ENCODE measurements around the gene MAP4. TPM values are rescaled to one million over a fixed set of nuclear protein-coding genes. Genes with fewer than 3 reads are reported as not detected.
"Not testable (repeated sequence)": the region's sequence is repeated elsewhere in the genome, so short reads cannot be mapped to it uniquely, and the experiment has no call there.

MAP4 gene
- total and polyA plus RNA-seq, 2 donors (not counting 1 experiment from before 2014, with no cell fraction given), result 152 to 243 TPM

GRCh38 chr3:47888986-47889757 lies 127.0 kb downstream of the MAP4 start:
- no peak for DNase-seq (ENCODE audit: low read depth in 2 of 2)
- H3K36me3 ChIP-seq (ENCODE audit: control insufficient read depth, insufficient read depth, low read length), result no peaks in the 10 kb centered on the region
- H3K79me2 ChIP-seq (ENCODE audit: control insufficient read depth, insufficient read depth, low read length), result no peaks in the 10 kb centered on the region
- H3K27ac ChIP-seq (ENCODE audit: insufficient read depth, low read length), result no peak overlapping the region
- H3K27me3 ChIP-seq (ENCODE audit: control insufficient read depth, insufficient read depth, low read length), result no peaks in the 10 kb centered on the region
- no peak overlapping the region for H3K9ac ChIP-seq (ENCODE audit: insufficient read depth, low read length)
- TF ChIP-seq EZH2 (IDR thresholded peaks at IDR 0.05; ENCODE audit: low read length, missing control alignments), result no peak
- H4K20me1 ChIP-seq (ENCODE audit: control insufficient read depth, extremely low read depth, insufficient read depth, low read length), result no peaks in the 10 kb centered on the region
- H3K4me1 ChIP-seq (ENCODE audit: control insufficient read depth, extremely low read depth, insufficient read depth, low read length), result no peaks in the 10 kb centered on the region
- no peak overlapping the region for H2AFZ ChIP-seq (ENCODE audit: low read length)
- H3K4me3 ChIP-seq (replicated peaks in 1 of 4; ENCODE audit: control extremely low read depth in 1 of 4, insufficient read depth in 1 of 4, low read depth in 3 of 4, low read length in 4 of 4), result no peak overlapping the region
- no peak overlapping the region for H3K4me2 ChIP-seq (ENCODE audit: extremely low read depth, insufficient read depth, low read length)
- no peaks in the 10 kb centered on the region for H3K9me3 ChIP-seq (ENCODE audit: control insufficient read depth, insufficient read depth, low read depth, low read length)

- not testable (repeated sequence) for H3K27ac ChIP-seq (ENCODE audit: insufficient read depth, low read length); H4K20me1 ChIP-seq (ENCODE audit: control insufficient read depth, extremely low read depth, insufficient read depth, low read length); H2AFZ ChIP-seq (ENCODE audit: low read length); DNase-seq (ENCODE audit: low read depth in 2 of 2); H3K9ac ChIP-seq (ENCODE audit: insufficient read depth, low read length); H3K4me3 ChIP-seq (replicated peaks in 1 of 4; ENCODE audit: control extremely low read depth in 1 of 4, insufficient read depth in 1 of 4, low read depth in 3 of 4, low read length in 4 of 4); H3K79me2 ChIP-seq (ENCODE audit: control insufficient read depth, insufficient read depth, low read length); H3K27me3 ChIP-seq (ENCODE audit: control insufficient read depth, insufficient read depth, low read length); H3K9me3 ChIP-seq (ENCODE audit: control insufficient read depth, insufficient read depth, low read depth, low read length); H3K4me1 ChIP-seq (ENCODE audit: control insufficient read depth, extremely low read depth, insufficient read depth, low read length); H3K4me2 ChIP-seq (ENCODE audit: extremely low read depth, insufficient read depth, low read length); H3K36me3 ChIP-seq (ENCODE audit: control insufficient read depth, insufficient read depth, low read length)
Observed at GRCh38 chr3:47887991-47888390, 128.2 kb downstream of the MAP4 start.

- Histone ChIP-seq H3K79me2 (ENCODE audit: control insufficient read depth, insufficient read depth, low read length) (no peaks in the 10 kb centered on the region), H3K4me1 (ENCODE audit: control insufficient read depth, extremely low read depth, insufficient read depth, low read length) (no peaks in the 10 kb centered on the region), H3K27me3 (ENCODE audit: control insufficient read depth, insufficient read depth, low read length) (no peaks in the 10 kb centered on the region), H3K9me3 (ENCODE audit: control insufficient read depth, insufficient read depth, low read depth, low read length) (no peaks in the 10 kb centered on the region), H4K20me1 (ENCODE audit: control insufficient read depth, extremely low read depth, insufficient read depth, low read length) (no peaks in the 10 kb centered on the region), H3K27ac (ENCODE audit: insufficient read depth, low read length) (no peak overlapping the region), H2AFZ (ENCODE audit: low read length) (no peak overlapping the region), H3K4me2 (ENCODE audit: extremely low read depth, insufficient read depth, low read length) (no peak overlapping the region), H3K9ac (ENCODE audit: insufficient read depth, low read length) (no peak overlapping the region), H3K36me3 (ENCODE audit: control insufficient read depth, insufficient read depth, low read length) (no peaks in the 10 kb centered on the region), H3K4me3 (replicated peaks in 1 of 4; ENCODE audit: control extremely low read depth in 1 of 4, insufficient read depth in 1 of 4, low read depth in 3 of 4, low read length in 4 of 4) (no peak overlapping the region)
- TF ChIP-seq EZH2 (IDR thresholded peaks at IDR 0.05; ENCODE audit: low read length, missing control alignments) (no peak), CTCF (conservative IDR thresholded peaks at IDR 0.05 in 1 of 2, IDR thresholded peaks at IDR 0.05 in 1 of 2; ENCODE audit: low read depth in 1 of 2, low read length in 2 of 2) (no peak)
- DNase-seq (ENCODE audit: low read depth in 2 of 2), result no peak
Observed at GRCh38 chr3:47885168-47885567, 131.0 kb downstream of the MAP4 start.

GRCh38 chr3:47884603-47885002 lies 131.6 kb downstream of the MAP4 start:
- no peaks in the 10 kb centered on the region for H3K36me3 ChIP-seq (ENCODE audit: control insufficient read depth, insufficient read depth, low read length)
- H3K4me2 ChIP-seq (ENCODE audit: extremely low read depth, insufficient read depth, low read length), result no peak overlapping the region
- no peak overlapping the region for H3K27ac ChIP-seq (ENCODE audit: insufficient read depth, low read length)
- H3K27me3 ChIP-seq (ENCODE audit: control insufficient read depth, insufficient read depth, low read length), result no peaks in the 10 kb centered on the region
- TF ChIP-seq CTCF (conservative IDR thresholded peaks at IDR 0.05 in 1 of 2, IDR thresholded peaks at IDR 0.05 in 1 of 2; ENCODE audit: low read depth in 1 of 2, low read length in 2 of 2) (no peak), EZH2 (IDR thresholded peaks at IDR 0.05; ENCODE audit: low read length, missing control alignments) (no peak)
- no peak overlapping the region for H3K4me3 ChIP-seq (replicated peaks in 1 of 4; ENCODE audit: control extremely low read depth in 1 of 4, insufficient read depth in 1 of 4, low read depth in 3 of 4, low read length in 4 of 4)
- no peaks in the 10 kb centered on the region for H4K20me1 ChIP-seq (ENCODE audit: control insufficient read depth, extremely low read depth, insufficient read depth, low read length)
- no peak overlapping the region for H2AFZ ChIP-seq (ENCODE audit: low read length)
- no peak for DNase-seq (ENCODE audit: low read depth in 2 of 2)
- no peaks in the 10 kb centered on the region for H3K4me1 ChIP-seq (ENCODE audit: control insufficient read depth, extremely low read depth, insufficient read depth, low read length)
- H3K9me3 ChIP-seq (ENCODE audit: control insufficient read depth, insufficient read depth, low read depth, low read length), result no peaks in the 10 kb centered on the region
- no peak overlapping the region for H3K9ac ChIP-seq (ENCODE audit: insufficient read depth, low read length)
- H3K79me2 ChIP-seq (ENCODE audit: control insufficient read depth, insufficient read depth, low read length), result no peaks in the 10 kb centered on the region

All from fibroblast of lung (primary cell).